K562 (cell line): ENCODE measurements around the gene ATXN10. TPM values are rescaled to one million over a fixed set of nuclear protein-coding genes. Genes with fewer than 3 reads are reported as not detected.

ENCODE experiments used
- ATAC-seq: fragments of 200-7000 bp; cut with Tn5 transposase; 3 replicates; pipeline ENCODE4 v1.9.1; 2020; ENCODE audit warnings: moderate library complexity
- BruUV-seq: library from RNA; stranded (reverse); fragments of 400-500 nt; replicated peaks from 2 replicates; lab custom pipeline; 2021; lab: Mats Ljungman, UMichigan
- CTCF ChIA-PET: fragments of 300-600 bp; formaldehyde crosslinking; extraction: SDS; loops from one replicate; lab custom pipeline; 2021; ENCODE audit warnings: low intra/inter-chr PET ratio; lab: Yijun Ruan, JAX
- POLR2A ChIA-PET: fragments of 300-600, 350-650 bp; sonication (Branson Sonifier 250); formaldehyde crosslinking; extraction: SDS; loops from one replicate; lab custom pipeline; 2021; ENCODE audit warnings: antibody characterized with exemption, inconsistent platforms; lab: Yijun Ruan, JAX
- DNase-seq, 4 experiments: peaks; one replicate each; pipeline versions ENCODE4 v3.0.0 to v3.0.0-alpha.2; 2011 to 2018; ENCODE audit warnings: low spot score in 3 of 4, mixed read lengths in 3 of 4; ENCODE audit errors: extremely low read depth in 1 of 4
- FAIRE-seq: peaks from 2 replicates; lab custom pipeline; 2011; peaks lifted over from hg19 to GRCh38; lab: Jason Lieb, UNC
- H2AFZ ChIP-seq: 2 replicates; pipeline ENCODE4 v1.6.0; 2011; ENCODE audit warnings: low read depth, low read length, control low read depth, inconsistent platforms
- H3K27ac ChIP-seq: fragments of 200-600 bp; 3 replicates; pipeline ENCODE4 v1.8.0; 2011; ENCODE audit warnings: low read depth, mild to moderate bottlenecking, control low read depth, inconsistent platforms, low read length, moderate library complexity, mixed read lengths; ENCODE audit errors: extremely low read depth
- H3K27me3 ChIP-seq, 2 experiments: fragments of 300-600 bp in 1 of 2; 2 replicates in 1 of 2; 3 replicates in 1 of 2; pipeline versions ENCODE4 v1.6.0 to v1.8.0; 2011; ENCODE audit warnings: inconsistent platforms in 2 of 2, low read length in 2 of 2, mild to moderate bottlenecking in 1 of 2, mixed read lengths in 1 of 2, moderate library complexity in 1 of 2; ENCODE audit not compliant: control insufficient read depth in 2 of 2, insufficient read depth in 2 of 2
- H3K36me3 ChIP-seq: fragments of 300-600 bp; 3 replicates; pipeline ENCODE4 v1.8.0; 2011; ENCODE audit warnings: mild to moderate bottlenecking, low read length, inconsistent platforms; ENCODE audit not compliant: control insufficient read depth, insufficient read depth
- H3K4me1 ChIP-seq, 2 experiments: fragments of 200-600 bp in 1 of 2; replicated peaks in 1 of 2; 2 replicates in 1 of 2; 3 replicates in 1 of 2; pipeline versions ENCODE4 v1.5.1 to v1.8.0; 2011; ENCODE audit warnings: inconsistent platforms in 2 of 2, low read length in 2 of 2, mild to moderate bottlenecking in 1 of 2, mixed read lengths in 1 of 2, moderate library complexity in 1 of 2; ENCODE audit not compliant: control insufficient read depth in 2 of 2, insufficient read depth in 2 of 2
- H3K4me2 ChIP-seq: 2 replicates; pipeline ENCODE4 v1.6.1; 2011; ENCODE audit warnings: low read length, control low read depth, inconsistent platforms, mixed read lengths; ENCODE audit not compliant: insufficient read depth
- H3K4me3 ChIP-seq: fragments of 200-600 bp; sonication (generic), shearing (Covaris generic); 2 replicates; pipeline ENCODE4 v1.5.1; 2016; ENCODE audit warnings: control low read depth, inconsistent platforms
- H3K79me2 ChIP-seq: fragments of 200-600 bp; 3 replicates; pipeline ENCODE4 v1.8.0; 2011; ENCODE audit warnings: low read length, inconsistent platforms; ENCODE audit not compliant: control insufficient read depth, insufficient read depth
- H3K9ac ChIP-seq, 2 experiments: 2 replicates each; pipeline versions ENCODE4 v1.6.0 to v1.6.1; 2011; ENCODE audit warnings: low read depth in 2 of 2, low read length in 2 of 2, control low read depth in 1 of 2, inconsistent platforms in 1 of 2, mild to moderate bottlenecking in 1 of 2, mixed read lengths in 1 of 2; ENCODE audit not compliant: insufficient read depth in 1 of 2
- H3K9me1 ChIP-seq: one replicate; pipeline ENCODE4 v1.6.0; 2011; ENCODE audit warnings: inconsistent platforms, mild to moderate bottlenecking, low read length, moderate library complexity; ENCODE audit not compliant: control insufficient read depth, insufficient read depth
- H3K9me3 ChIP-seq: replicated peaks from 2 replicates; pipeline ENCODE4 v1.5.1; 2011; ENCODE audit warnings: low read depth, low read length, inconsistent platforms; ENCODE audit not compliant: control insufficient read depth, insufficient read depth
- H4K20me1 ChIP-seq: replicated peaks from 2 replicates; pipeline ENCODE4 v1.6.1; 2011; ENCODE audit warnings: low read length, inconsistent platforms, mixed read lengths; ENCODE audit not compliant: control insufficient read depth, insufficient read depth
- EWSR1 ChIP-seq: fragments of 450-650 bp; IDR thresholded peaks from 2 replicates; pipeline ENCODE4 v1.6.1; 2018; ENCODE audit warnings: borderline replicate concordance, mild to moderate bottlenecking, low read depth, moderate library complexity; ENCODE audit not compliant: partially characterized antibody
- PHF8 ChIP-seq: fragments of 200-600 bp; sonication (generic); IDR thresholded peaks from 2 replicates; pipeline ENCODE4 v1.6.1; 2012; ENCODE audit warnings: mixed run types, mild to moderate bottlenecking, inconsistent platforms, low read length, moderate library complexity, borderline replicate concordance
- POLR2AphosphoS2 ChIP-seq: IDR thresholded peaks from 2 replicates; pipeline ENCODE4 v1.6.1; 2012; ENCODE audit warnings: low read length, improper control_type of control experiment
- ZNF197 ChIP-seq: fragments of 200-800 bp; sonication (Bioruptor generic); IDR thresholded peaks from 2 replicates; pipeline ENCODE4 v1.6.1; 2016; ENCODE audit warnings: low read depth, missing genetic modification characterization, missing compliant biosample characterization
- ZNF695 ChIP-seq: fragments of 450-650 bp; formaldehyde crosslinking; IDR thresholded peaks from 2 replicates; pipeline ENCODE4 v1.4.0; 2020; ENCODE audit warnings: mild to moderate bottlenecking, moderate library complexity
- WGBS: fragments of 100-300 bp; shearing (Covaris generic); methylation state at CpG from one replicate; pipeline ENCODE4 v1.1.6; 2016; ENCODE audit warnings: low coverage, mixed read lengths; ENCODE audit not compliant: insufficient coverage; ENCODE audit errors: missing lambda C conversion rate; 5-methylcytosine and 5-hydroxymethylcytosine counted together
- in situ Hi-C: fragments of 300-500 bp; cut with MboI; formaldehyde crosslinking; loops from 4 replicates; pipeline ENCODE4 v1.15.0; 2018; ENCODE audit warnings: inconsistent platforms, mixed read lengths
- intact Hi-C: fragments of 100-400 bp; cut with micrococcal nuclease; formaldehyde crosslinking; loops from 2 replicates; pipeline ENCODE4 v1.14.2; 2022
- polyA plus RNA-seq, 8 experiments: library from polyadenylated mRNA; depleted of rRNA in 4 of 8; stranded (reverse) in 5 of 8; unstranded in 3 of 8; fragments of >200 nt; fragmentation: Nextera tagmentation in 2 of 8; fragmentation: Illumina TruSeq in 1 of 8; extraction: Ambion mirVana in 2 of 8; extraction: Trizol in 1 of 8; gene quantifications; 2 replicates each; pipeline versions ENCODE4 v1.2.1 to v1.2.3, GENCODE V29; 2011 to 2014; ENCODE audit warnings: inconsistent platforms in 1 of 8, missing spikeins in 1 of 8
- total RNA-seq, 7 experiments: library from RNA; depleted of rRNA in 6 of 7; stranded (reverse); fragments of >200 nt in 6 of 7; fragmentation: Illumina TruSeq in 2 of 7; extraction: Trizol in 2 of 7; gene quantifications; 2 replicates each; pipeline versions ENCODE4 v1.2.1 to v1.2.3, GENCODE V29; 2011 to 2021; ENCODE audit warnings: low replicate concordance in 1 of 7
- TF ChIP-seq, protein P1 (sequence below), 2 experiments: fragments of 450-650 bp in 1 of 2; sonication (generic) in 1 of 2; formaldehyde crosslinking; conservative IDR thresholded peaks; 2 replicates each; pipeline versions ENCODE4 v1.4.0 to v1.8.1; 2020 to 2022; ENCODE audit warnings: mild to moderate bottlenecking in 1 of 2, missing genetic modification reagents in 1 of 2
- TF ChIP-seq, protein P2 (sequence below): fragments of 450-650 bp; IDR thresholded peaks from 2 replicates; pipeline ENCODE4 v1.6.1; 2016
- TF ChIP-seq, protein P3 (sequence below): fragments of 450-650 bp; IDR thresholded peaks from 2 replicates; pipeline ENCODE4 v1.6.1; 2016; ENCODE audit warnings: missing biosample characterization, missing genetic modification characterization
- TF ChIP-seq, protein P4 (sequence below): fragments of 450-650 bp; IDR thresholded peaks from 2 replicates; pipeline ENCODE4 v1.6.1; 2016; ENCODE audit warnings: low read depth

ATXN10 gene
- total and polyA plus RNA-seq, 9 of the 15 experiments (the other 6 are each of a cell fraction or from before 2014, with no cell fraction given): 11.5 to 190 (median 33.6) TPM

DNA sequence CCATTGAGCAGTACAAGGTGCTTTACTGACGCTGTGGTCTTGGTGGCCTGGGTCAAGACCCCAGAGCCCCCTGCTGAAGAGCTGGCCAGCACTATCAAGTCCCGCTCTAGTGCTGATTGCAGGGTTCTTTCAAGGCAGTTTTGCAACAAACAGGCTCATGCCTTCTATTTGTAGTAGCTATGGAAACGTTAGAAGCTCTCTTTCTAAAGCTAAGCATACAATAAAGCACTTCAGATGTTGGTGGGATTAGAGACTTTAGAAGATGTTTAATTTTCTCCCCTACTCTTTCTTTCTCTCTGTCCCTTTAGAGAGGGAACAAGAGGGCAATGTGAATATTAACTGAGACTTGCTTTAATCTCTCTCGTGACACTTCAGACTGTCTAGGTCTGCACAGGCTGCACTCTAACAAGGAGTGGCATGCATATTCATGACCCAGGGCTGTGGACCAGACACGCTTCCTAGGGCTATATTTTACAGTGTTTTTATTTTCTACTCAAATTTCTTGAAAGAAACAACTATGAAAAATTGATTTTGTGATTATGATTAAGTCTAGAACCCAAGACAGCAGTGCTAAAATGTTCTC is 166.8 kb downstream of the ATXN10 start (continued):
- TF ChIP-seq ZNF197 (CRISPR knock-in tag): no peak
- TF ChIP-seq, protein P1, sequence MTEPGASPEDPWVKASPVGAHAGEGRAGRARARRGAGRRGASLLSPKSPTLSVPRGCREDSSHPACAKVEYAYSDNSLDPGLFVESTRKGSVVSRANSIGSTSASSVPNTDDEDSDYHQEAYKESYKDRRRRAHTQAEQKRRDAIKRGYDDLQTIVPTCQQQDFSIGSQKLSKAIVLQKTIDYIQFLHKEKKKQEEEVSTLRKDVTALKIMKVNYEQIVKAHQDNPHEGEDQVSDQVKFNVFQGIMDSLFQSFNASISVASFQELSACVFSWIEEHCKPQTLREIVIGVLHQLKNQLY (CRISPR knock-in tag; conservative IDR thresholded peaks at IDR 0.05): no peak

DNA sequence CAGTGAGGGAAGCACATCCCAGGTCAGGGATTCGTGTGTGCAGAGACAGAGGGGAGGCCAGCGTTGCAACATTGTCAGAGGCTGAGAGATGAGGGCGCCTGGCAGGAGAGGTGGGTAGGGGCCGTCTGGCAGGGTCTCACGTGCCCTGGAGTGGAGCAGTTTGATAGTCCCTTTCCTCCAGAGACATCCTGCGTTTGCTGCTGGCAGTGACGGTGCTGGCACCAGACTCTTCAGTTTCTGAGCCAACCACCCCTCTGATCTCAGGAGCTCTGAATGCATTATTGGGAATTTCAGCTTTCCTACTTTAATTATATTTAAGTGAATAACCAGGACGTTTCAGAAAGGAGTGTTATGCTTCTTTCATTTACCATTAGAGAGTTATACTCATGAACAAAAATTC is 168.8 kb downstream of the ATXN10 start:
- no peaks in the 10 kb centered on the region for H3K27me3 ChIP-seq
- H3K9me1 ChIP-seq: no peaks in the 10 kb centered on the region
- peaks cover 8% of the 10 kb centered on the region; the same call in 1 of the 3 replicates for H3K36me3 ChIP-seq
- no peak overlapping the region for H3K4me3 ChIP-seq
- H3K9ac ChIP-seq: no peak overlapping the region
- intact Hi-C loops: no loop called here
- no peaks in the 10 kb centered on the region for H3K4me1 ChIP-seq
- H3K9me3 ChIP-seq: no peaks in the 10 kb centered on the region
- DNase-seq (no peak), FAIRE-seq (no peak), ATAC-seq (no peak)
- H3K27ac ChIP-seq: no peak overlapping the region
- no peaks in the 10 kb centered on the region for H3K79me2 ChIP-seq
- CTCF ChIA-PET: no interaction called here
- no peak overlapping the region for H2AFZ ChIP-seq
- in situ Hi-C loops: no loop called here
- H4K20me1 ChIP-seq: no peaks in the 10 kb centered on the region
- BruUV-seq: no TSS peak
- WGBS: 47% methylated on average over 3 of the region's 8 CpGs
- POLR2A ChIA-PET: no interaction called here
- no peak overlapping the region for H3K4me2 ChIP-seq
- TF ChIP-seq POLR2AphosphoS2 (no peak), PHF8 (no peak), EWSR1 (no peak), ZNF695 (CRISPR knock-in tag) (no peak)
- TF ChIP-seq, protein P2, sequence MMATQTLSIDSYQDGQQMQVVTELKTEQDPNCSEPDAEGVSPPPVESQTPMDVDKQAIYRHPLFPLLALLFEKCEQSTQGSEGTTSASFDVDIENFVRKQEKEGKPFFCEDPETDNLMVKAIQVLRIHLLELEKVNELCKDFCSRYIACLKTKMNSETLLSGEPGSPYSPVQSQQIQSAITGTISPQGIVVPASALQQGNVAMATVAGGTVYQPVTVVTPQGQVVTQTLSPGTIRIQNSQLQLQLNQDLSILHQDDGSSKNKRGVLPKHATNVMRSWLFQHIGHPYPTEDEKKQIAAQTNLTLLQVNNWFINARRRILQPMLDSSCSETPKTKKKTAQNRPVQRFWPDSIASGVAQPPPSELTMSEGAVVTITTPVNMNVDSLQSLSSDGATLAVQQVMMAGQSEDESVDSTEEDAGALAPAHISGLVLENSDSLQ: no peak
- TF ChIP-seq, protein P3, sequence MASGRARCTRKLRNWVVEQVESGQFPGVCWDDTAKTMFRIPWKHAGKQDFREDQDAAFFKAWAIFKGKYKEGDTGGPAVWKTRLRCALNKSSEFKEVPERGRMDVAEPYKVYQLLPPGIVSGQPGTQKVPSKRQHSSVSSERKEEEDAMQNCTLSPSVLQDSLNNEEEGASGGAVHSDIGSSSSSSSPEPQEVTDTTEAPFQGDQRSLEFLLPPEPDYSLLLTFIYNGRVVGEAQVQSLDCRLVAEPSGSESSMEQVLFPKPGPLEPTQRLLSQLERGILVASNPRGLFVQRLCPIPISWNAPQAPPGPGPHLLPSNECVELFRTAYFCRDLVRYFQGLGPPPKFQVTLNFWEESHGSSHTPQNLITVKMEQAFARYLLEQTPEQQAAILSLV: no peak
- TF ChIP-seq, protein P4, sequence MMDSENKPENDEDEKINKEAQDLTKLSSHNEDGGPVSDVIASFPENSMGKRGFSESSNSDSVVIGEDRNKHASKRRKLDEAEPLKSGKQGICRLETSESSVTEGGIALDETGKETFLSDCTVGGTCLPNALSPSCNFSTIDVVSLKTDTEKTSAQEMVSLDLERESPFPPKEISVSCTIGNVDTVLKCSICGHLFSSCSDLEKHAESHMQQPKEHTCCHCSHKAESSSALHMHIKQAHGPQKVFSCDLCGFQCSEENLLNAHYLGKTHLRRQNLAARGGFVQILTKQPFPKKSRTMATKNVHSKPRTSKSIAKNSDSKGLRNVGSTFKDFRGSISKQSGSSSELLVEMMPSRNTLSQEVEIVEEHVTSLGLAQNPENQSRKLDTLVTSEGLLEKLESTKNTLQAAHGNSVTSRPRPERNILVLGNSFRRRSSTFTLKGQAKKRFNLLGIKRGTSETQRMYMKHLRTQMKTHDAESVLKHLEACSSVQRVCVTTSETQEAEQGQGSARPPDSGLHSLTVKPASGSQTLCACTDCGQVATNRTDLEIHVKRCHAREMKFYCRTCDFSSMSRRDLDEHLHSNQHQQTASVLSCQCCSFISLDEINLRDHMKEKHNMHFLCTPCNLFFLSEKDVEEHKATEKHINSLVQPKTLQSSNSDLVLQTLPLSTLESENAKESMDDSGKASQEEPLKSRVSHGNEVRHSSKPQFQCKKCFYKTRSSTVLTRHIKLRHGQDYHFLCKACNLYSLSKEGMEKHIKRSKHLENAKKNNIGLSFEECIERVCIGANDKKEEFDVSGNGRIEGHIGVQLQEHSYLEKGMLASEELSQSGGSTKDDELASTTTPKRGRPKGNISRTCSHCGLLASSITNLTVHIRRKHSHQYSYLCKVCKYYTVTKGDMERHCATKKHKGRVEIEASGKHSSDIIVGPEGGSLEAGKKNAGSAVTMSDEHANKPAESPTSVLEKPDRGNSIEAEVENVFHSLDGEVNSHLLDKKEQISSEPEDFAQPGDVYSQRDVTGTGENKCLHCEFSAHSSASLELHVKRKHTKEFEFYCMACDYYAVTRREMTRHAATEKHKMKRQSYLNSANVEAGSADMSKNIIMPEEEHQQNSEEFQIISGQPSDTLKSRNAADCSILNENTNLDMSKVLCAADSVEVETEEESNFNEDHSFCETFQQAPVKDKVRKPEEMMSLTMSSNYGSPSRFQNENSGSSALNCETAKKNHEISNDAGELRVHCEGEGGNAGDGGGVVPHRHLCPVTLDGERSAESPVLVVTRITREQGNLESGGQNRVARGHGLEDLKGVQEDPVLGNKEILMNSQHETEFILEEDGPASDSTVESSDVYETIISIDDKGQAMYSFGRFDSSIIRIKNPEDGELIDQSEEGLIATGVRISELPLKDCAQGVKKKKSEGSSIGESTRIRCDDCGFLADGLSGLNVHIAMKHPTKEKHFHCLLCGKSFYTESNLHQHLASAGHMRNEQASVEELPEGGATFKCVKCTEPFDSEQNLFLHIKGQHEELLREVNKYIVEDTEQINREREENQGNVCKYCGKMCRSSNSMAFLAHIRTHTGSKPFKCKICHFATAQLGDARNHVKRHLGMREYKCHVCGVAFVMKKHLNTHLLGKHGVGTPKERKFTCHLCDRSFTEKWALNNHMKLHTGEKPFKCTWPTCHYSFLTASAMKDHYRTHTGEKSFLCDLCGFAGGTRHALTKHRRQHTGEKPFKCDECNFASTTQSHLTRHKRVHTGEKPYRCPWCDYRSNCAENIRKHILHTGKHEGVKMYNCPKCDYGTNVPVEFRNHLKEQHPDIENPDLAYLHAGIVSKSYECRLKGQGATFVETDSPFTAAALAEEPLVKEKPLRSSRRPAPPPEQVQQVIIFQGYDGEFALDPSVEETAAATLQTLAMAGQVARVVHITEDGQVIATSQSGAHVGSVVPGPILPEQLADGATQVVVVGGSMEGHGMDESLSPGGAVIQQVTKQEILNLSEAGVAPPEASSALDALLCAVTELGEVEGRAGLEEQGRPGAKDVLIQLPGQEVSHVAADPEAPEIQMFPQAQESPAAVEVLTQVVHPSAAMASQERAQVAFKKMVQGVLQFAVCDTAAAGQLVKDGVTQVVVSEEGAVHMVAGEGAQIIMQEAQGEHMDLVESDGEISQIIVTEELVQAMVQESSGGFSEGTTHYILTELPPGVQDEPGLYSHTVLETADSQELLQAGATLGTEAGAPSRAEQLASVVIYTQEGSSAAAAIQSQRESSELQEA: no peak
